HG02938 (cell line): ENCODE data around the gene ATP2B2.

Experiments
- ATAC-seq: cut with Tn5 transposase; IDR thresholded peaks from one replicate; pipeline ENCODE4 v1.9.1; 2021; ENCODE audit warnings: mild to moderate bottlenecking, moderate library complexity; ENCODE audit not compliant: unreplicated experiment

The ATP2B2 gene

GRCh38 chr3:10434144-10434937, 71.0 kb downstream of the ATP2B2 start:
- ATAC-seq, result no peak

GRCh38 chr3:10432931-10433330, 72.5 kb downstream of the ATP2B2 start:
- ATAC-seq, result no peak

DNA sequence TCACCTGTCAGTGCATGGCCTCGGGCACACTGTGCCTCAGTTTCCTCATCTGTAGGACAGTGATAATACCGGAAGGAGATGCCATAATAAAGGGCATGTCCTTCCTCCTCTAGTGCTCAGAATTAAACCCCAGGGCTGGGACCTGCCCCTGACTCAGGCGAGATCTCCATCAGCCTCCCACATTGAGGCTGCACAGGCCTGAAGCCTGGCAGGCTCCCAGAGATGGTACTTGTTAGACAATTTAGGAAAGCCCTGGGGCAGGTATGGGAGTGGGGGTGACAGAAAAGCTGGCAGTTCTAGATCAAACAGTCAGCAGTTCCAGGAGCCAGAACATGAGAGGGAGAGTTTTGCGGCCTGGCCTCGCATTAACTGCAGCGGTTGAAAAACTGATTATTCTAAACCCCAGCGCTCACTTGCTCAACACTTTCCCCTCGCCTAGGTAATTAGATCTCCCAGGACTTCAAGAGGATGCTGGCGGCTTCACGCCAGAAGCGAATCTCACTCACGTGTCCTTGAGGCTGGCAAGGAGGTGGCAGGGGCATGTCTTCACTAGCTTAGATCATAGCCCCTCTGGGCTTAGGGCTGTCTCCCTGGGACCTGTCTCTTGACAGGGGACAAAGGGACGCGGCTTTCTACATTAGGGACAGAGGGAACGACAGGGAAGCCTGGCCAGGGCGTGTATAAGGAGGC, 73.1 kb downstream of the ATP2B2 start:
- ATAC-seq, result no peak

GRCh38 chr3:10430805-10431204, 74.6 kb downstream of the ATP2B2 start:
- ATAC-seq, result no peak

GRCh38 chr3:10428406-10429091, 76.8 kb downstream of the ATP2B2 start:
- ATAC-seq, result no peak

GRCh38 chr3:10426346-10427220, 78.8 kb downstream of the ATP2B2 start:
- ATAC-seq, result no peak

DNA sequence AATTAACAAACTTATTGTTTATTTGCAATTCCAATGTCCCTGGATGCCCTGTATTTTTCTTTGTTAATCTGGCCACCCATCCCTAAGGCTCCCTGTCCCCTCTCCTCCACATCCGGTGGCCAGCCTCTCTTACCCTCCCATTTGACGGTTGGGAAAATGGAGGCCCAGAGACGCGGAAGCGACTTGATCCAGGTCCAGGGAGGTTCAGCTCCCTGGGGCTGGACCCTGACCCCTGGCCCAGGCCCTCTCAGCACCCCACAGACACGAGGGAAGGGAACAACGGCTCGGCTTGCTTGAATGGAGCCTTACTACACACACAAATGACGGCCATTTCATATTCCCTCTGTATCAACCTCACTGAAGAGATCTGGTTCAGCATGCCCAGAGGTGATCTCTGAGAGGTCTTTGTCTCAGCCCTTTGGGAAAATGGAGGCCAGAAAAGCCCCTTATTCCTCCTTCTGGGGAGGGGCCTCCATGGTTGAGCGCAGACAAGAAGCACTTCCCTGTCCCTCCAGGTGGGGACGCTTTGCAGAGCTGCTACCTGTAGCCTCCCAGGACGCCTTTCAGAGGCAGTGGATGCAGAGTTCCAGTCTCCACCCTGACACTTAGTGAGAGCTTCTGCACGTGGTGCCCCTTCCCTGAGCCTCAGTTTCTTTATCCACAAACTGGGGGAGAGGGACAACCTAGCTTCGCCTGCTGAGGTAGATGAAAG, 82.1 kb downstream of the ATP2B2 start:
- no peak for ATAC-seq

DNA sequence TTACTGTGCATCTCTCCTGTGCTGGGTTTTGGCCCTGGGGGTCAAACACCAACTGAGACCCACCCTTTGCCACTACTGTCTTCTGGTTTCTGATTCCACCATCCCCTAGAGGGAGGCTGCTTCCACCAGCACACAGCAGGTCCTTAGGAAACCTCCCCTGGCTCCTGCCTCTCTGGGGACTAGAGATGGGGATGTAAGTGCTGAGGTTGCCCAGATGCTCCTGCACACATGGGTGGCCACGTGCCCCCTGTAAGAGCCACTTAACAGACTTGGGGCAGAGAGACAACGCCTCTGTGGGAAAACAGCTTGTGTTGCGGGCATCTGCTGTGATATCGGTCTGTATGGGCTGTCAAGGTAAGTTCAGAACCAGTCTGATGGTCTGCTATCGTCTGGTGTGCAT, 83.4 kb downstream of the ATP2B2 start:
- ATAC-seq, result no peak

GRCh38 chr3:10420745-10421475, 84.5 kb downstream of the ATP2B2 start:
- ATAC-seq, result no peak

- no peak for ATAC-seq
Measured at GRCh38 chr3:10419637-10420232, 85.7 kb downstream of the ATP2B2 start.

GRCh38 chr3:10417847-10418246, 87.5 kb downstream of the ATP2B2 start:
- no peak for ATAC-seq

GRCh38 chr3:10416730-10417300, 88.6 kb downstream of the ATP2B2 start:
- ATAC-seq, result no peak

GRCh38 chr3:10413041-10413440, 92.3 kb downstream of the ATP2B2 start:
- no peak for ATAC-seq

DNA sequence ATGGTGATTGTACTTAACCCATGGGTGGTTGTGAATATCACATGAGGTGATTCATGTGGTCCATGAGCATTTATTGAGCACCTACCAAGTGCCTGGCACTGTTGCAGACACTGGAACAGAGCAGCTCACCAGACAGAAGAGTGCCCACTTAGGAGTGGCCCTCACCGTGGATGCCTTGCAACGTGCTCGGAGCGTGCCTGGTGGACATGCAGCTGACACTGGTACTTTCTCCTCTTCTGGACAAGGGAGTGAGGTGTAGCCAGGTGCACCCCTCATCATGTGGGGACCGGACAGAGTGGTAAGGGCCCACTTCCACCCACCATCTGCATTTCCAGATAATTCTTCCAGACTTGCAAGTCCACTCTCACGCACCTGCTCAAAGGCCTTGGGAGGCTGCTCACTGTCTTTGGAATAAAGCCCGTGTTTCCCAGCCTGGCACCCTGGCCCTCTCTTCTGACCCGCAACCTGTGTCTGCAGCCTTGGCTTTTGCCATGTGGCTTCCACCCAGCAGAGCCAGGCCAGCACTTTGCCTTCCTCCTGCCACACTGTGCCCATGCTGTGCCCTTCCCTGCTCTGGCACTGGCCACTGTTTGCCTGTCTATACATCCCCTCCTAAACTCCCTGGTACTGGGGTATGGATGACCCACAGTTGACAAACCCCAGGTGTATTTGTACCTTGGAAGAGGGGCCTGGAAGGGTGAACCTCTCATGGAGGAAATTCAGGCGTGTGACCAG, 93.6 kb downstream of the ATP2B2 start:
- no peak for ATAC-seq

DNA sequence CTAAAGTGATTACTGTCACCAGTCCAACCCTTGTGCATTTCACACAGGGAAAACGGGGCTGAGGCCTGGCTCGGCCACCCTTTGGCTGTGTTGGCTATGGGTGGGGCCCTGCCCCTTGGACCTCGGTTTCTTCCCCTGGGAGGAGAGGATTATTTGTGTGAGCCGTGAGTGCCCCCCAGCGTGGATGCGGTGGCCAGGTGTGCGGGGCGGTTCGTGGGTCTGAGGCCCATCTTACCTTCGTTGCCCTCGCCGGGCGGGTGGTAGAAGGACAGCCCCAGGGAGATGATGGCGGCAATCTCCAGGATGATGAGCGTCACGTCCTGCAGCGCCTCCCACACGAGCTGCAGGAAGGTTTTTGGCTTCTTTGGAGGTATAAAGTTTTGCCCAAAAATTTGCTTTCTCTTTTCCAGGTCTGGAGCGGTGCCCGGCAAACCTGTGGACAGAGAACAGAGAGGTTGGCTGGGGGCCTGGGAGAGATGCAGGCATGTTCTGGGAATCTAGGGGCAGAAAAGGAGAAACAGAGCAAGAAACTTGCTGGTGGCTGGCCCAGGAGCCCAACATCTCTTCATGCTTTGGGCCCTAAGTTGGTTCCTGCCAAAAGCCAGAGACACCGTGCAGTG, 94.9 kb downstream of the ATP2B2 start:
- ATAC-seq, result no peak

DNA sequence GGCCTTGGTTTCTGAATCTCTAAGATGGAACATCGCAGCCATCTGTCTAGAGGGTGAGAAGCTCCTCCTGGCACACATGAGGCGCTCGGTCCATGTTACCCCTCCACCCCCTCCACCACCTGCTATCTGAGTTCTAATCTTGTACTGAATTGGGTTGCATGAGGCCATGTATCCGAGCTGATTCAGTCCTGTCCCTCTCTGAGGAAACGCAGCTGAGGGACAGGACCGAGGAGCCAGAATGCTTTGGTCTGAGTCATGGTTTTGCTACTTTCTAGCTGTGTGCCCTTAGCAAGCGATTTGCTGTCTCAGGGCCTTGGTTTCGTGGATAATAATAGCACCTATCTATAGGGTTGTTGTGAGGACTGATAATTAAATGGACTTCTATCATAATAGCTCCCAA, 96.7 kb downstream of the ATP2B2 start:
- no peak for ATAC-seq

DNA sequence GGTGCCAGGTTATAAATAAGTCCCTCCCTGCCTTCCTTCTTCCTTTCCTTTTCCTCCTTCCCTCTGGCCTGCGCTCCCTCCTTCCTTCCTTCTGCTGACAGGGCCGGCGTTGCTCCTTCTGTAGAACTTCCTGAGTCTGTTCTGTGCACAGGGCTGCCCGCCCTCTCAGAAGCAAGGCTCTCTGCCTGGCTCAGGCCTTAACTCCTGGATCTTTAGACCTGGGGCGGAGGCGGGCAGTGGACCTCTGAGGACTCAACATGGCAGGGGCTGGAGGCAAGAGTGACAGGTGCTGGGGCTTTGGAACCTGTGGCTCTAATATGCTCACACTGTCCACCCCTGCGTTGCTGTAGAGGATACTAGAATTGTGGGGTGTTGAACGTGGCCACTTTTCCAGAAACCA, 98.0 kb downstream of the ATP2B2 start:
- no peak for ATAC-seq

- ATAC-seq, result no peak
Measured at GRCh38 chr3:10406414-10406813, 99.0 kb downstream of the ATP2B2 start.
